HG02678 (cell line): ENCODE data around the gene ZNF839.
"Not testable (repeated sequence)": the region's sequence is repeated elsewhere in the genome, so short reads cannot be mapped to it uniquely, and the experiment has no call there.

Source experiments
- ATAC-seq: cut with Tn5 transposase; IDR thresholded peaks from one replicate; pipeline ENCODE4 v1.9.1; 2021; ENCODE audit warnings: mild to moderate bottlenecking, moderate library complexity; ENCODE audit not compliant: unreplicated experiment

Gene ZNF839

GRCh38 chr14:102304611-102305506, 14.7 kb upstream of the ZNF839 start, which contains the start of gene MOK:
Gene MOK, minus strand, starts transcription at chr14:102305164. Its CDS starts 196 bp downstream, at chr14:102304968.
- ATAC-seq, result peak; percentile 97

GRCh38 chr14:102314242-102315011, 5.1 kb upstream of the ZNF839 start:
- peak; percentile 40 for ATAC-seq

- no peak for ATAC-seq
Measured at GRCh38 chr14:102315121-102315520, 4.4 kb upstream of the ZNF839 start.

GRCh38 chr14:102316338-102316742, 3.2 kb upstream of the ZNF839 start:
- ATAC-seq, result no peak

- peak; percentile 60 for ATAC-seq
Measured at GRCh38 chr14:102316743-102317563, 2.6 kb upstream of the ZNF839 start.

- no peak for ATAC-seq
Measured at GRCh38 chr14:102317564-102318248, 1.8 kb upstream of the ZNF839 start.

- ATAC-seq, result no peak
Measured at GRCh38 chr14:102318781-102319276, 717 bp upstream of the ZNF839 start.

- ATAC-seq, result peak; percentile 20
Measured at GRCh38 chr14:102320033-102320660, 601 bp downstream of the ZNF839 start.

GRCh38 chr14:102320671-102321455, 1.3 kb downstream of the ZNF839 start:
- no peak for ATAC-seq

GRCh38 chr14:102321456-102322422, 2.2 kb downstream of the ZNF839 start:
- ATAC-seq, result no peak

- no peak for ATAC-seq
Measured at GRCh38 chr14:102323102-102323501, 3.6 kb downstream of the ZNF839 start.

- ATAC-seq, result no peak
Measured at GRCh38 chr14:102325791-102326345, 6.3 kb downstream of the ZNF839 start.

- ATAC-seq, result no peak
Measured at GRCh38 chr14:102326583-102326982, 7.0 kb downstream of the ZNF839 start.

GRCh38 chr14:102329381-102329780, 9.8 kb downstream of the ZNF839 start:
- not testable (repeated sequence) for ATAC-seq

GRCh38 chr14:102330806-102331205, 11.3 kb downstream of the ZNF839 start:
- no peak for ATAC-seq

- no peak for ATAC-seq
Measured at GRCh38 chr14:102333390-102333789, 13.8 kb downstream of the ZNF839 start.
